DMS153 treated with DMSO at 0.1 percent for 48 hours (cell line): ENCODE measurements around the gene P2RX3.
A peak's percentile ranks its signal among the peaks of the same experiment; 100 is the strongest.
"Not testable (repeated sequence)": the region's sequence is repeated elsewhere in the genome, so short reads cannot be mapped to it uniquely, and the experiment has no call there.

Source experiments
- DNase-seq: peaks from one replicate; lab custom pipeline; 2025; ENCODE audit not compliant: unreplicated experiment; lab: John Stamatoyannopoulos, UW

P2RX3 gene

GRCh38 chr11:57324154-57324885 is 13.8 kb upstream of the P2RX3 start:
- no peak for DNase-seq

DNA sequence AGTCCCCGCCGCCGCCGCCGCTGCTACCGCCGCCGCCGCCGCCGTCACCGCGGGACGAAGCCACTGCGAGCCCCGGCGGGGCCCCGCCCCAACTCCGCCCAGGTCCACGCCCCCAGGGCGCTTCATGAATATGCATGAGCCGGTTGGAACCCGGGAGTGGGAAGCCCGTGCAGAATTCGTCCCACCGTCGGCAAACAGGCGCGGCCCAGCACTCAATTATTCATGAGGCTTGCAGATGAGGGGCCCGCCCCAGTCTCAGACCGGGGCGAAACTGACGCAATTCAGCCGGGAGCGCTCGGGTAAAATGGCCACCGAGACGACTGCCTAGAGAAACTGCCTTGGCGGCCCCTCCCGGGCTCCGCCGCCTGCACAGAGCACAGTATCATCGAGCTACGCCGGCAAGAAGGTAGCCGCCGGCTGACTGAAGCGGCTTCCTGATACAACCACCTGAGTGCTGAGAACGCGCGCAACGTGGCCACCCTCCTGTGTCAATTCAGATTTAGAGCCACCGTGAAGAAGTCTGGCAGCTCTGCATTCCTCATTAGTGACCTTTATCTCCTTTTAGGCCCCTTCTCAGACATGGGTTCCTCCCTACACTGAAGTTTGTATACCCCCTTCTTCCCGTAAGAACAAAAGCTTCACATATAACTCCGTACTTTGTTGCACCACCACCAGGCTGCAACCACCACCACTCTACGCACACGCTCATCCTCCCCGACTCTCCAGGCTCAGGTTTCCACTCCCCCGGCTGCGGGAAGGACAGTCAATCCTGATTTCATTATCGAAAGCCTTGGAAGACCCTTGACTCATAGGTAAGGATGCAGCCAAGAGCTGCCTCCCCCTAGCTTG is 13.0 kb upstream of the P2RX3 start, which contains the start of gene TNKS1BP1:
Gene TNKS1BP1, minus strand, starts transcription at position 67 of the 849 bp plus-strand sequence. CDS start 3,067 bp downstream, outside the sequence.
- peak; percentile 95 for DNase-seq

GRCh38 chr11:57325735-57326048 is 12.5 kb upstream of the P2RX3 start:
- DNase-seq = peak; percentile 26

DNA sequence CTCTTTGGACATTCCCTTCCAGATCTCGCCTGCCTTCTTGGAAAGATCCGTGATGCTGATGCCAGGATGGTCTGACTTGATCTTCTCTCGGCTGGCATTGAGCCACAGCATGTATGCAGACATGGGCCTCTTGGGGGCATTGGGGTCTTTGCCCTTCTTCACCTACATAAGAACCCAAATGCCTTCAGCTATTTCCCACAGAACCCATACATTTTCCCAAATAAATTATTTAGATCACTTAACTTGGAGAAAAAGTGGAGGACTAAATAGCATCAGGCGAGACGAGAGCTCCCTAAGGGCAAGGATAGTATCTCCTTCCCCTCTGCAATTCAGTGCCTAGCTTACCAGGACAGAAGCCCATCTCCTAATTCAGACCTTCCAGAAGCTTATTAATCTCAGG is 10.4 kb upstream of the P2RX3 start:
- DNase-seq = no peak

GRCh38 chr11:57330029-57330428 is 8.1 kb upstream of the P2RX3 start:
- DNase-seq = no peak

DNA sequence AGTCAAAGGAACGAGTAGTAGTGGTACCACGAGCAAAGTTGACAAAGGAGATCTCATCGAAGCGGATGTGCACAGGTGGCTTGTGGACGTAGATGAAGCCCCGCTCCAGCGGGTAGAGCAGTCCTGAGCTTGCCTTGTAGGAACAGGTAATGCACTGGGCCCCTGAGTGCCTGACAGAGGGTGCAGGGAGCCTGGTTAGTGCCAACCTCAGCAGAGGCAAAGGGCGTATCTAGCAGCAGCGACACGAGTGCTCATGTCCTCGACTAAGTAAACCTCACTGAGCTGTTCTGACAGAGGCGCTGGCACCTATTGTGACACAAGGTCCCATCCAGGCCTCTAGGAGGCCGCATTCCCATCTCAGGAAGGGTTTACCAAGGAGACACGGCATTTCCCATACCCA is 6.4 kb upstream of the P2RX3 start:
- no peak for DNase-seq

GRCh38 chr11:57332694-57333440 is 5.3 kb upstream of the P2RX3 start:
- no peak for DNase-seq

GRCh38 chr11:57335023-57335342 is 3.2 kb upstream of the P2RX3 start:
- no peak for DNase-seq

DNA sequence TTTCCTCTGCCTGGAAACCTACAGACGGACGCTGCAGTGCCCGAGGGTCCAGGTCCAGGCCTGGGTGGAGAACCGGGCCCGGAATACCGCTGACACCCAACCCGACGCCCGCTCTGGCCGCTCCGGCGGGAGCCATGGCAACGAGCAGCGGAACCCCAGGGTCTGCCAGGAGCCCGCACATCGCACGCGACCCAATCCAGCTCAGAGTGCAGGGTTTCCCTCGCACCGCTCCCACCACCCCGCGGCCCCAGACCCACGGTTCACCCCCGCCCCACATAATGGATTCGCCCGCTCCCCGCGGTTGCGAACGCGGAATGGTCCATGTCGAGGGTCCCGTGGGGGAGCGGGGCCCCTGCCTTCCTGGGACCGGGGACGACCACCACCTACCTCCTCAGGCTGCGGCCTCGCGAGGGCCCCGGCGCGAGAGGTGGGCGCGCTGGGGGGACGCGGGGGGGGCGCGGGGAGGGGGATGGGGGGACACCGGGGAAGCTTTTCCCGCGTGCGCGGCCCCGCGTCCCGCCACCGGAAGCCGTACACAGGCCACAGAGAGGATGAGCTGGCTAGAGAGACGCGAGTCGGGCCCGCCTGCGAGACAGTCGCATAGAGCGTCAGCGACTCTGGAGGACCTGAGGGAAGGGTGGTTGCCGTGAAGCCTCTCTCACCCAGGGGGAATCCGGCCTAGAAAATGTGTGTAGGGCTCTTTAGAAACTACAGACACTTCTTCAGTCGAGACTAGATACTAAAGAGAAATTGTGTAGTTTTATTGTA is 2.6 kb upstream of the P2RX3 start, which contains the start of gene SSRP1:
Gene SSRP1, minus strand, starts transcription at position 550 of the 768 bp plus-strand sequence. CDS start 771 bp downstream, outside the sequence.
- peak; percentile 68 for DNase-seq

- no peak for DNase-seq
Observed at GRCh38 chr11:57336111-57336666, 2.0 kb upstream of the P2RX3 start.

DNA sequence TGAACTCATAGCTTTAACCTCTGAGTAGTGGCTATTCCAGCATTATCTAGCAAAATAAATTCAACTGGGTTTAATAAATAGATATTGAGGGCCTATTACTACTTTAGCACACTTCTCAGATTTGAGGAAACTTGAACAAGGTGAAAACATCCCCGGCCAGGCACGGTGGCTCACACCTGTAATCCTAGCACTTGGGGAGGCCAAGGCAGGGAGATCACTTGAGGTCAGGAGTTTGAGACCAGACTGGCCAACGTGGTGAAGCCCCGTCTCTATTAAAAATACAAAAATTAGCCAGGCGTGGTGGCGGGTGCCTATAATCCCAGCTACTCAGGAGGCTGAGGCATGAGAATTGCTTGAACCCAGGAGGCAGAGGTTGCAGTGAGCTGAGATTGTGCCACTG is 1.3 kb upstream of the P2RX3 start:
- not testable (repeated sequence) for DNase-seq

DNA sequence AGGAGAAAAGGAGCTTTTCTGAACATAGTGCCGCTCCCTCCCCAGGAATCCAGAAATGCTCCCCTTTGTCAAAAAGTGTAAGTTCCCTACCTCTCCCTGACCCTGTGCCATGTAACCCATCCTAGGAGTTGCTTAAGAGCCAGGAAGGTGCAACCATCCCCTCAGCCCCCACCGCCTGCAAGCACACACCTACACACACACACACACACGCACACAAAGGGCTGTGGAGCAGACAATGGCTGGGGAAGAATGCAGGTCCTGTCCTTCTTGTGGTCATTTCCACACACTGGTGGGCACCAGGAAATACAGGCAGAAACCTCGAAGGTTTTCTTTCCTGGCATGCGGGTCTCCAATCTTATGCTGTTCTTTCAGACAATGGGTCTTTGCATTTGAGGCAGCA is 1.2 kb downstream of the P2RX3 start:
- no peak for DNase-seq

- DNase-seq = no peak
Observed at GRCh38 chr11:57340039-57340615, 2.0 kb downstream of the P2RX3 start.

DNA sequence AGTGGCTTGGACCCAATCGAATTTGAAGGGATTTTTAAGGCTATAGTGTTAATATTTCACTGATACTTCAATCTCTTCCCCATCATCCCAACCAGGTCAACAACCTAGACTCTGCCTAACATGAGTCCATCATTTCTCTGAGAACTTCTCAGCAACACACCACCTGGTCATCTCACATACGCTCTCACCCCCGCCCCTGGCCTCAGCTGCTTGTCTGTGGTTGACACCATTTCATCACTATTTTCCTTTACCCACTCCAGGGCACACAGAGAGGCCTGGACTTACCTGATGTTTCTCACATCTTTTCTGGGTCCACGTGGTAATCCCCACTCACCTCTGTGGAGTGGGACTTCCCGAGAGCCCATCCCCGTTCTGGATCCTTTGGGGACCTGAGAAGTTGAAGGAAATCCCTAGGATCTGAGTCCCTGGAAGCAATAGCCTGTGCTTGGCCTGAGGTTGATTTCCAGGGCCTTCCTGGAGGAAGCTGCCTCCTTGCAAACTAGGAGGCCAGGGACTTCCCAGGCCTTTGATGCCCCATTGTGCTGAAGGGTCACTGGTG is 3.2 kb downstream of the P2RX3 start:
- no peak for DNase-seq

GRCh38 chr11:57342702-57343101 is 4.5 kb downstream of the P2RX3 start:
- DNase-seq = no peak

GRCh38 chr11:57343825-57344224 is 5.7 kb downstream of the P2RX3 start:
- DNase-seq = no peak

- DNase-seq = no peak
Observed at GRCh38 chr11:57344826-57345225, 6.7 kb downstream of the P2RX3 start.

- DNase-seq = peak; percentile 83
Observed at GRCh38 chr11:57345555-57346211, 7.5 kb downstream of the P2RX3 start.

DNA sequence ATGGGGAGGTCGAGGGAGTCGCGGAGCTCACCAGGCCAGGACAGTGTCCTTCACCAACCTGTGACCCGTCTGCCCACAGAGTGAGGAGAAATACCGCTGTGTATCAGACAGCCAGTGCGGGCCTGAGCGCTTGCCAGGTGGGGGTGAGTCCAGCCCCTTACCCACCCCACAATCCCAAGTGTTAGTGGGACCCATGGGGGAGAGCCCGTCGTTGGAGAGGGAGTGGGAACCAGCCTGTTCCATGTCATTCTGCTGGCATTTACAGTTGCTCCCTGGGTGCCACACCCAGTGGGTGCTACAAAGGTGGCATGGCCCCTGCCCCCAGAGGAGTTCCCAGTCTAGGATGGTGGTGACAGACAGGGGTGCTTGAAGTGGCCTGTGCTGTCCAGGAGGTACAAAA is 9.2 kb downstream of the P2RX3 start:
- DNase-seq = no peak
